IMR-90 (cell line): ENCODE data around the gene ALKBH1. TPM values are rescaled to one million over a fixed set of nuclear protein-coding genes. Genes with fewer than 3 reads are reported as not detected.

Experiments used
- ATAC-seq: fragments of 200-7000 bp; cut with Tn5 transposase; 2 replicates; pipeline ENCODE4 v1.9.1; 2020; ENCODE audit warnings: low read depth, mild to moderate bottlenecking, moderate library complexity
- BruUV-seq: library from RNA; stranded (reverse); fragments of 400-500 nt; replicated peaks from 2 replicates; lab custom pipeline; 2021; lab: Mats Ljungman, UMichigan
- CTCF ChIA-PET: fragments of 300-600 bp; formaldehyde crosslinking; extraction: SDS; loops from one replicate; lab custom pipeline; 2021; ENCODE audit warnings: antibody characterized with exemption; lab: Yijun Ruan, JAX
- POLR2A ChIA-PET: fragments of 300-600 bp; sonication (Branson Sonifier 250); formaldehyde crosslinking; loops from one replicate; lab custom pipeline; 2022; ENCODE audit warnings: antibody characterized with exemption; ENCODE audit not compliant: unreplicated experiment; lab: Charles Lee
- DNase-seq: peaks from one replicate; pipeline ENCODE4 v3.0.0; 2013
- H2AFZ ChIP-seq: replicated peaks from 2 replicates; pipeline ENCODE3; 2013; ENCODE audit warnings: low read length, mild to moderate bottlenecking; ENCODE audit not compliant: poor library complexity
- H2AK5ac ChIP-seq: 2 replicates; pipeline ENCODE4 v1.6.1; 2013; ENCODE audit warnings: low read depth, low read length, inconsistent platforms
- H2AK9ac ChIP-seq: replicated peaks from 2 replicates; pipeline ENCODE3; 2013; ENCODE audit warnings: mild to moderate bottlenecking, low read depth, low read length, moderate library complexity; ENCODE audit not compliant: poor library complexity
- H2BK120ac ChIP-seq: 2 replicates; pipeline ENCODE4 v1.6.1; 2013; ENCODE audit warnings: low read depth, low read length, inconsistent platforms
- H2BK15ac ChIP-seq: 3 replicates; pipeline ENCODE4 v1.6.1; 2013; ENCODE audit warnings: low read depth, low read length, inconsistent platforms
- H2BK20ac ChIP-seq: 2 replicates; pipeline ENCODE4 v1.6.1; 2013; ENCODE audit warnings: low read depth, mild to moderate bottlenecking, inconsistent platforms, low read length, moderate library complexity
- H2BK5ac ChIP-seq: 2 replicates; pipeline ENCODE4 v1.6.1; 2013; ENCODE audit warnings: mild to moderate bottlenecking, low read depth, low read length, inconsistent platforms; ENCODE audit not compliant: poor library complexity, severe bottlenecking
- H3K14ac ChIP-seq: replicated peaks from 2 replicates; pipeline ENCODE4 v1.6.1; 2013; ENCODE audit warnings: low read depth, low read length, inconsistent platforms
- H3K18ac ChIP-seq: 2 replicates; pipeline ENCODE4 v1.6.1; 2013; ENCODE audit warnings: low read depth, low read length, control low read depth
- H3K23ac ChIP-seq: 2 replicates; pipeline ENCODE4 v1.6.1; 2013; ENCODE audit warnings: low read depth, low read length, inconsistent platforms
- H3K27ac ChIP-seq: 2 replicates; pipeline ENCODE4 v1.5.1; 2013; ENCODE audit warnings: mild to moderate bottlenecking, control low read depth, low read length; ENCODE audit not compliant: insufficient read depth
- H3K27me3 ChIP-seq: 2 replicates; pipeline ENCODE4 v1.6.1; 2013; ENCODE audit warnings: low read length; ENCODE audit not compliant: control insufficient read depth, insufficient read depth
- H3K36me3 ChIP-seq: 2 replicates; pipeline ENCODE4 v1.6.1; 2013; ENCODE audit warnings: low read length, mixed read lengths; ENCODE audit not compliant: control insufficient read depth, insufficient read depth
- H3K4ac ChIP-seq: 2 replicates; pipeline ENCODE4 v1.6.1; 2013; ENCODE audit warnings: low read depth, low read length, inconsistent platforms
- H3K4me1 ChIP-seq: 2 replicates; pipeline ENCODE4 v1.6.1; 2013; ENCODE audit warnings: low read length, mixed read lengths; ENCODE audit not compliant: control insufficient read depth, insufficient read depth
- H3K4me2 ChIP-seq: 2 replicates; pipeline ENCODE4 v1.6.1; 2013; ENCODE audit warnings: low read depth, mild to moderate bottlenecking, control low read depth, low read length, moderate library complexity
- H3K4me3 ChIP-seq: 2 replicates; pipeline ENCODE4 v1.5.1; 2013; ENCODE audit warnings: low read depth, mild to moderate bottlenecking, control low read depth, low read length, moderate library complexity; ENCODE audit not compliant: insufficient read depth
- H3K56ac ChIP-seq: 2 replicates; pipeline ENCODE4 v1.6.1; 2013; ENCODE audit warnings: low read length, inconsistent platforms; ENCODE audit not compliant: insufficient read depth; ENCODE audit errors: extremely low read depth
- H3K79me1 ChIP-seq, 2 experiments: 2 replicates each; pipeline ENCODE4 v1.6.1; 2013; ENCODE audit warnings: low read length in 2 of 2, inconsistent platforms in 1 of 2, low read depth in 1 of 2
- H3K9ac ChIP-seq: 2 replicates; pipeline ENCODE4 v1.6.1; 2013; ENCODE audit warnings: low read depth, low read length, control low read depth
- H3K9me1 ChIP-seq: 2 replicates; pipeline ENCODE4 v1.6.1; 2013; ENCODE audit warnings: low read length, inconsistent platforms; ENCODE audit not compliant: insufficient read depth
- H3K9me3 ChIP-seq: 2 replicates; pipeline ENCODE4 v1.6.1; 2013; ENCODE audit warnings: low read length; ENCODE audit not compliant: control insufficient read depth, insufficient read depth
- H4K20me1 ChIP-seq: 2 replicates; pipeline ENCODE4 v1.6.1; 2013; ENCODE audit warnings: low read length, inconsistent platforms; ENCODE audit not compliant: insufficient read depth
- H4K5ac ChIP-seq: 2 replicates; pipeline ENCODE4 v1.6.1; 2013; ENCODE audit warnings: mild to moderate bottlenecking, low read depth, low read length, control low read depth
- H4K8ac ChIP-seq, 2 experiments: 2 replicates each; pipeline ENCODE4 v1.6.1; 2013; ENCODE audit warnings: low read depth in 2 of 2, low read length in 2 of 2, control low read depth in 1 of 2, inconsistent platforms in 1 of 2
- H4K91ac ChIP-seq: 2 replicates; pipeline ENCODE4 v1.6.1; 2013; ENCODE audit warnings: low read depth, low read length, inconsistent platforms; ENCODE audit not compliant: insufficient read depth
- FOS ChIP-seq: fragments of 150-350 bp; IDR thresholded peaks from 2 replicates; pipeline ENCODE4 v1.6.1; 2016; ENCODE audit warnings: low read depth, low read length
- NFE2L2 ChIP-seq: fragments of 150-350 bp; IDR thresholded peaks from 2 replicates; pipeline ENCODE4 v1.6.1; 2016; ENCODE audit warnings: low read depth, mild to moderate bottlenecking, low read length
- POLR2A ChIP-seq: IDR thresholded peaks from 2 replicates; pipeline ENCODE4 v1.6.1; 2012; ENCODE audit warnings: mild to moderate bottlenecking, low read depth, low read length
- WGBS, 2 experiments: methylation state at CpG; one replicate each; pipeline versions ENCODE4 v1.1.5 to v1.1.7; 2013; ENCODE audit warnings: missing lambda C conversion rate in 2 of 2; ENCODE audit not compliant: insufficient read length in 1 of 2; ENCODE audit errors: extremely low coverage in 2 of 2; 5-methylcytosine and 5-hydroxymethylcytosine counted together
- dilution Hi-C: fragments of 300-500 bp; cut with HindIII; formaldehyde crosslinking; loops from one replicate; pipeline ENCODE4 v1.14.3; 2018; ENCODE audit warnings: low sequenced_read_pairs; ENCODE audit not compliant: unreplicated experiment
- in situ Hi-C: fragments of 300-500 bp; cut with MboI; formaldehyde crosslinking; loops from 3 replicates; pipeline ENCODE4 v1.14.3; 2019; ENCODE audit warnings: low sequenced_read_pairs, inconsistent platforms, mixed read lengths
- intact Hi-C: fragments of 100-400 bp; cut with micrococcal nuclease; formaldehyde crosslinking; loops from 2 replicates; pipeline ENCODE4 v1.10.0; 2022
- polyA plus RNA-seq, 3 experiments: library from polyadenylated mRNA; depleted of rRNA; stranded (reverse); fragments of >200 nt; gene quantifications; 2 replicates each; pipeline ENCODE4 v1.2.3, GENCODE V29; 2012; ENCODE audit warnings: low replicate concordance in 1 of 3
- total RNA-seq: library from RNA; depleted of rRNA; stranded (reverse); fragments of >200 nt; gene quantifications from 2 replicates; pipeline ENCODE4 v1.2.3, GENCODE V29; 2012

The ALKBH1 gene
- total and polyA plus RNA-seq, 2 of the 4 experiments (the other 2 are of a cell fraction), result 10.0 to 10.8 TPM

- H4K20me1 ChIP-seq, result no peaks in the 10 kb centered on the region
- no peak overlapping the region for H3K18ac ChIP-seq
- dilution Hi-C loops (no loop called here), in situ Hi-C loops (no loop called here), intact Hi-C loops (no loop called here)
- CTCF ChIA-PET, result interaction anchor here (0.6 kb wide), 1 partner anchor 188 kb away, joined by 3 read pairs; no protein-coding TSS in a partner anchor
- H3K23ac ChIP-seq, result peak overlapping the region; percentile 89; the same call in 1 of the 2 replicates
- H3K4me3 ChIP-seq, result no peak overlapping the region; the same call in 1 of the 2 replicates
- H3K14ac ChIP-seq, result peak overlapping the region; percentile 96
- H2AK9ac ChIP-seq, result peak overlapping the region; percentile 68
- H4K5ac ChIP-seq, result peak overlapping the region; percentile 88
- peaks cover 8% of the 10 kb centered on the region for H3K4me1 ChIP-seq
- WGBS, 2 experiments, result no CpG with 5 or more reads among the region's 7 CpGs
- H2AFZ ChIP-seq, result peak overlapping the region; percentile 98
- no TSS peak for BruUV-seq
- H2AK5ac ChIP-seq, result no peak overlapping the region
- peak overlapping the region; percentile 53; the same call in 1 of the 2 replicates for H3K4me2 ChIP-seq
- H3K27ac ChIP-seq, result no peak overlapping the region; the same call in 1 of the 2 replicates
- peak overlapping the region; percentile 88 for H2BK120ac ChIP-seq
- peak overlapping the region; percentile 84; the same call in 1 of the 2 replicates for H3K4ac ChIP-seq
- peak overlapping the region; percentile 90 for H4K91ac ChIP-seq
- TF ChIP-seq FOS (no peak), POLR2A (no peak), NFE2L2 (no peak)
- H3K27me3 ChIP-seq, result no peaks in the 10 kb centered on the region
- peaks cover 0 to 5% of the 10 kb centered on the region in 2 experiments; a peak in 1 of 4 replicates for H3K79me1 ChIP-seq
- ATAC-seq, result no peak
- DNase-seq, result no peak
- H2BK5ac ChIP-seq, result peak overlapping the region; percentile 51
- peak overlapping the region; percentile 96 for H4K8ac ChIP-seq
- no peak overlapping the region for H3K9ac ChIP-seq
- peak overlapping the region; percentile 79; the same call in 1 of the 3 replicates for H2BK15ac ChIP-seq
- no peaks in the 10 kb centered on the region for H3K36me3 ChIP-seq
- no peak overlapping the region for H3K56ac ChIP-seq
- POLR2A ChIA-PET, result no interaction called here
- H2BK20ac ChIP-seq, result peak overlapping the region; percentile 86
- H3K9me3 ChIP-seq, result no peaks in the 10 kb centered on the region
- H3K9me1 ChIP-seq, result peaks cover 13% of the 10 kb centered on the region
Measured at GRCh38 chr14:77642407-77642806, 65.4 kb downstream of the ALKBH1 start.
